Hematopoietic multipotent progenitor cell (in vitro differentiated cells): ENCODE measurements around the gene MT2A. TPM values are rescaled to one million over a fixed set of nuclear protein-coding genes. Genes with fewer than 3 reads are reported as not detected.
"Not testable (repeated sequence)": the region's sequence is repeated elsewhere in the genome, so short reads cannot be mapped to it uniquely, and the experiment has no call there.

ENCODE experiments used
- DNase-seq, 3 donors: peaks; one replicate each; pipeline ENCODE4 v3.0.0-alpha.2; 2011 to 2015; ENCODE audit warnings: low read depth in 2 of 3, low spot score in 2 of 3
- total RNA-seq: library from RNA; depleted of rRNA; stranded (reverse); fragments of >200 nt; gene quantifications from one replicate; pipeline ENCODE4 v1.2.3, GENCODE V29; 2012

Gene MT2A
- total RNA-seq, 1 donor, result 21.8 TPM

- DNase-seq, result no peak
These were observed 9.8 kb downstream of the MT2A start for GRCh38 chr16:56618138-56618537.

GRCh38 chr16:56620339-56620897, 12.0 kb downstream of the MT2A start:
- DNase-seq, result no peak

- DNase-seq, result not testable (repeated sequence)
These were observed 13.5 kb downstream of the MT2A start for GRCh38 chr16:56621665-56622445.

GRCh38 chr16:56623184-56623583, 14.8 kb downstream of the MT2A start:
- not testable (repeated sequence) for DNase-seq

- no peak for DNase-seq
These were observed 15.3 kb downstream of the MT2A start for GRCh38 chr16:56623637-56624036.

GRCh38 chr16:56625140-56625942, 17.0 kb downstream of the MT2A start, which contains the start of gene MT1E:
Gene MT1E (plus strand): TSS chr16:56625781. CDS start chr16:56625852, 71 bp downstream.
- DNase-seq, result peak in 2 of 3 donors; percentile 42 to 63

- DNase-seq, result no peak
These were observed 17.7 kb downstream of the MT2A start for GRCh38 chr16:56625943-56626654.

- no peak for DNase-seq
These were observed 18.3 kb downstream of the MT2A start for GRCh38 chr16:56626685-56627084.

- no peak for DNase-seq
These were observed 20.3 kb downstream of the MT2A start for GRCh38 chr16:56628486-56629350.

- no peak for DNase-seq
These were observed 21.1 kb downstream of the MT2A start for GRCh38 chr16:56629531-56629930.

- no peak for DNase-seq
These were observed 21.8 kb downstream of the MT2A start for GRCh38 chr16:56630134-56630533.

GRCh38 chr16:56631197-56631596, 22.8 kb downstream of the MT2A start:
- DNase-seq, result no peak

GRCh38 chr16:56631832-56632155, 23.4 kb downstream of the MT2A start:
- no peak for DNase-seq

- DNase-seq, result no peak
These were observed 23.9 kb downstream of the MT2A start, which contains the start of gene MT1M for GRCh38 chr16:56632156-56632847. Gene MT1M (plus strand): TSS chr16:56632659. CDS start chr16:56632732, 73 bp downstream.

- no peak for DNase-seq
These were observed 24.5 kb downstream of the MT2A start for GRCh38 chr16:56632848-56633365.

GRCh38 chr16:56633535-56633934, 25.2 kb downstream of the MT2A start:
- no peak for DNase-seq

- DNase-seq, result no peak
These were observed 26.5 kb downstream of the MT2A start for GRCh38 chr16:56634715-56635440.

GRCh38 chr16:56635441-56635967, 27.1 kb downstream of the MT2A start:
- no peak for DNase-seq
